Activated CD4-positive, CD25-positive, alpha-beta regulatory T cell treated with anti-CD3 and anti-CD28 coated beads, Interleukin-2, amount 50 U/mL, for 72 hours (primary cell): ENCODE measurements around the gene PALLD.

ENCODE experiments used
- DNase-seq: peaks from one replicate; pipeline ENCODE4 v3.0.0; 2021

PALLD gene

GRCh38 chr4:168884251-168885124, 387.6 kb downstream of the PALLD start:
- no peak for DNase-seq

GRCh38 chr4:168885400-168885799, 388.5 kb downstream of the PALLD start:
- DNase-seq = no peak

GRCh38 chr4:168886351-168886750, 389.5 kb downstream of the PALLD start:
- DNase-seq = no peak

GRCh38 chr4:168887809-168888208, 391.0 kb downstream of the PALLD start:
- DNase-seq = no peak

DNA sequence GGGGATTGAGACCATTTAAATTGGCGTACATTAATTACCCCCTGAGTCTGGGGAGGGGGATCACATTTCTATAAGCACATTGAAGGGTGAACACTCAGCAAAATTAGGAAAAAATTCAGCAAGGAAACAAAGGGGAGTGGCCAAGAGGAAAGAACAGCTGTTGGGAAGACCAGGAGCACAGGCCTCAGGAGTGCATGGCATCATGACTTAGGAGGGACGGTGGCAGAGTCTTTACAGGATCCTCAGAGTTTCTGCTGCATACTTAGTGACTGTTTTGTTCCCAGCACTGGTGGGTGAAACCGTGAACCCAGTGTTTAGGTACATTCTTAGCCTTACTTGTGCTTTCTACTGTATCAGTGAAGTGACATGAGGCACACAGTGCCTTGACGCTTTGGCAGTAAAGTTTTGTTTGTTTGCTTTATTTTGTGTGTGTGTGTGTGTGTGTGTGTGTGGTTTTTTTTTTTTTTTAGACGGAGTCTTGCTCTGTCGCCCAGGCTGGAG, 391.9 kb downstream of the PALLD start:
- no peak for DNase-seq

GRCh38 chr4:168891086-168891485, 394.2 kb downstream of the PALLD start:
- DNase-seq = no peak

- DNase-seq = no peak
Measured at GRCh38 chr4:168891688-168892087, 394.8 kb downstream of the PALLD start.

- no peak for DNase-seq
Measured at GRCh38 chr4:168892475-168892874, 395.6 kb downstream of the PALLD start.

GRCh38 chr4:168893205-168893604, 396.4 kb downstream of the PALLD start:
- DNase-seq = no peak

GRCh38 chr4:168893807-168894206, 397.0 kb downstream of the PALLD start:
- DNase-seq = no peak

GRCh38 chr4:168900080-168900479, 403.2 kb downstream of the PALLD start:
- DNase-seq = no peak

GRCh38 chr4:168907119-168907698, 410.4 kb downstream of the PALLD start:
- no peak for DNase-seq

GRCh38 chr4:168908093-168908492, 411.2 kb downstream of the PALLD start:
- no peak for DNase-seq

- no peak for DNase-seq
Measured at GRCh38 chr4:168908851-168909273, 412.0 kb downstream of the PALLD start.

DNA sequence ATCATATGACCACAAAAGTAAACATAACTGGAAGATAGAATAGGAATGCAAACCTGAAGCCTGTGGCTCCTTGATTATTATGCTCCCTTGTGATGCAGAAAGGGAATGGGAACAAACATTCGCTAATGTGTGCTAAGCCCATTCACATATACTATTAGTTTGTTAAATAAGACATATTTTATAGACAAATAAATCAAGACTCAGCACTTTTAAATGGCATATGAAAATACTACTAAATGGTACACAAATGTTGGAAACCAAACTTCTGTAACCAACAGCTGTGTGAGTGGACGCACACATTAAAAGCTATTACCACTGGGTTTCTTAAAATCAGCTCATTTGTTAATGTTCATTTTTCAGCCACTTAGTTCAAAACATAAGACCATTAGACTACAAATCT, 417.2 kb downstream of the PALLD start:
- no peak for DNase-seq

DNA sequence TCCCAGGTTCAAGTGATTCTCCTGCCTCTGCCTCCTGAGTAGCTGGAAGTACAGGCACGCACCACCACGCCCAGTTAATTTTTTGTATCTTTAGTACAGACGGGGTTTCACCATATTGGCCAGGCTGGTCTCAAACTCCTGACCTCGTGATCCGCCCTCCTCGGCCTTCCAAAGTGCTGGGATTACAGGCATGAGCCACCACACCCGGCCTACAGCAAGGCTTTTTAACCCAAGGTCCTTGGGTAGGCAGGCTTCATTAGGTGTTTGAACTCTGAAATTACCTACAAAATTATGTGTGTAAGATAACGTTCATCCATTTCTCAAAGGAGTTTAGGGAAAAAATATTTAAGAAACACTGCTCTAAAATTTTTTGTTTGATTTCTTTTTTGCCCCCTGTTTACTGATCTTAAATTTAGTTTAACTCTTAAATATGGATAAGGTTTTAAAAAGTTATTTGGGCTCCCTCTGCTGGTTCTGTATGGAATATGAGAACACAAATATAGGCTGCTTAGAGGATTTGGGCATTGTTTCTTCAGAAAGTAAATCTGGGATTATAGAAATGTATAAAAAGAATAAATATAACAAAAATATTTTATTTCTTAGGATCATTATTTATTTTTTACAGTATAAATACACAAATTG, 420.4 kb downstream of the PALLD start:
- DNase-seq = no peak

DNA sequence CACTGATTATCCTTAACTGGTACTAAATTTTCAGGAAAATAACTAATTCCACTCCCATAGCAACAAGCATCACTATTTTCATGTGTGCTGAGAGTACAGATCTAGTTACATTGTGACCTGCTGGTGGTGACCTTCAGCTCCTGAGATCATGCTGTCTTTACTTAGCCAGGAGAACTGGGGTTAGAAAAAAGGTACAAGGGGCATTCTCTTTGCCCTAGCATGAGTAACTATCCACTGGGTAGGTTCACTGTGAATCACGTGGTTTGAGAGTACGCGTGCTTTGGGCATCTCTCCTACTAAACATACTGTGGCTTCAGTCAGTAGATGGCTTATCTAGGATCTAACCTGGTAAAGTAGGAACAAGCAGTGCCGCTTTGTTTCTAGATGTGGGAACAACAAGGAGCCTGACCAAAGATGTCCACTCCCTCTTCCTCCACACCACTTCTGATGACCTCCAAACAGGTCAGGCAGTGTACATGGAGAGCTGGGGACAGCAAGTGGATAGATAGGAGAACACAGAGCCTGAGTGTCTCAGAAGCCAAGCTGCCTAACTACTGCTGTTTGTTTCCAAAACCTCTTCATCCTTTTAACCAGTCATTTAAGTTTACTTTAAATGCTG, 423.0 kb downstream of the PALLD start:
- DNase-seq = no peak

- no peak for DNase-seq
Measured at GRCh38 chr4:168920441-168921065, 423.7 kb downstream of the PALLD start.

DNA sequence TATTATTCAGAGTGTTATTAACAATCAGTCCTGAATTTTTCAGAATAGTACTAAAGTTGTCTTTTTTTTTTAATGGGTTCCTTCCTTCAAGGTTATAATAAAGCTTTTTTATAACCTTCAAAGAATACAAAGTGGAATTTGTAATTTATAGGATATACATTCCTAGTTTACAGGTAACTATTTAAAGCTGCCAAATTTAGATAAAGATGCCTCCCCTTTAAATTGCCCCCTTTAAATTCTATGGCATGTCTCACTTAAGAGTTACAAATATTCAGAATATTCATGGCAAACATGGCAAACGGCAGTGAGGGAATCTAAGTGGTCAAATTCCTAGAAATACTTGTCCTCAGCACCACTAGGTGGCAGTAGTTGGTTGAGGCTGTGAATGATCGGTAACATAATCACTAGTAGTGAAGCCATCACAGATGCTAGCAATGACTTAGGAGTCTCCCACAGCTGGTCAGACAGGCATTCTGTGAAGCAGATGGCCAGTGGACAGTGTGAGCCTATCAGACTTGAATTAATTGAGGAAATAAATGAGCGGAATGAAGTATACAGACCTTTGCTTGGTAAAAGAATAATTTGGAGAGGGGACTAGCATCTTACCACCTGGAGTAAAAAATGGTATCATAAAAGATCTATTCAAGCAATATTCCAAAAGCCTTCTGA, 426.8 kb downstream of the PALLD start:
- DNase-seq = peak; percentile 33

DNA sequence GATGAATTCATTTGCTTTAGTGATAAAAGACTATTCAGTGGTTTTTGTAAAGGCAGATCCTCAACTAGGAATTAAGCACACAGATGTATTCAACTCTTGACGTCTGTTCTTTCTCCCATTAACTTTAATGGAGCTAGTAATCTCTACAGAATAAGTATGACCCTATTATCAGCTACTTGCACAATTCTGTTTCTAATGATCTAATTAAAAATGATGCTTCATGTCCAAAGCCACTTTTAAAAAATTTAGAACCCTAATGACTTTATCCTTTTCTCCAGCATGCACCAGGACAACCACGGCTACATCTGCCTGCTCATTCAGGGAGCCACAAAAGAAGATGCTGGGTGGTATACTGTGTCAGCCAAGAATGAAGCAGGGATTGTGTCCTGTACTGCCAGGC, 427.8 kb downstream of the PALLD start:
- no peak for DNase-seq

DNA sequence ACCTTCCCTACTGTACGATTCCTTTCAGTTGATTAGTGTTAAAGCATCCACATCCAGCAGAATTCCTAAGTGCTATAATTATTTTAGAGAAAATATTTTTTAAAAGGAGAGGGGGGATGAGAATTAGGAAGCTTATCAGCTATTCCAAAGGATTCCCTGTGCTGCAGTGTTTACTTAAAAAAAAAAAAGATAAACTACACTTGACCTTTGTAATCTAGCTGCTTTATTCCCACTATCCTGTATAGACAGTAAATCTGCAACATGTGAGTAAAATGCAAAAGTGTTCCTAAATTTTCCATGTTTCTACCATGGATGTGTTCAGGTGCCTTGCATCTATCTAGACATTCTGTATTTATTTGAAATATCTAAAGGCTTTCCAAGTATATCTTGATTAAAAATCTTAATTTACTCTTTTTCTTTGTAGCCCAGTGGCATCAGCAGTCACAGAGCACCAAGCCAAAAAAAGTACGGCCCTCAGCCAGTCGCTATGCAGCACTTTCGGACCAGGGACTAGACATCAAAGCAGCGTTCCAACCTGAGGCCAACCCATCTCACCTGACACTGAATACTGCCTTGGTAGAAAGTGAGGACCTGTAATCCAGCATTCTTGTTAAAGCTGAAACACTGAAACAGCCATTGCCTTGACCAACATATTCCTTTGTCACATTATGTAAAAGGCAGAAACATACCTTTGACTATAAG, 429.1 kb downstream of the PALLD start:
- no peak for DNase-seq

DNA sequence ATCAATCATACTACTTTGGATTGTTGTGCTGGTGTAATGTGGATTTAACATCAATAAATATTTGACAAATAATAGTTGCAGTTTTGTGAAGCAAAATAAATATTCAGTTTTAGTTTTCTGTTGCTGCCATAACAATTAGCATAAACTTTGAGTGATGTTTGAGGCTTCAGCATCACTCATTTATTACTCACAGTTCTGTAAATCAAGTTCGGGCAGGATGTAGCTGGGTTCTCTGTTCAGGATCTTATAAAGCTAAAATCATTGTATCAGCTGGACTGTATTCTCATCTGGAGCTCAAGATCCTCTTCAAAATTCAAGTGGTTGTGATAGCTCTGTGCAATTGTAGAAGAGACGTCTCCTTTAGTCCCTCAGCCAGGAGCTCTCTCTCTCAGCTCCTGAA, 431.5 kb downstream of the PALLD start:
- no peak for DNase-seq
